Endodermal cell (in vitro differentiated cells): ENCODE data around the gene MICU1. TPM values are rescaled to one million over a fixed set of nuclear protein-coding genes. Genes with fewer than 3 reads are reported as not detected.

Experiments
- DNase-seq: peaks from one replicate; pipeline ENCODE4 v3.0.0-alpha.2; 2017
- H3K27ac ChIP-seq: 2 replicates; pipeline ENCODE4 v1.5.1; 2013; ENCODE audit warnings: mild to moderate bottlenecking, low read depth, low read length, moderate library complexity
- H3K27me3 ChIP-seq: 2 replicates; pipeline ENCODE4 v1.6.1; 2013; ENCODE audit warnings: mild to moderate bottlenecking, low read length, moderate library complexity; ENCODE audit not compliant: insufficient read depth, control insufficient read depth, poor library complexity, severe bottlenecking
- H3K36me3 ChIP-seq: 2 replicates; pipeline ENCODE4 v1.7.0; 2013; ENCODE audit warnings: mild to moderate bottlenecking, low read length, moderate library complexity; ENCODE audit not compliant: control insufficient read depth, insufficient read depth
- H3K4me1 ChIP-seq: one replicate; pipeline ENCODE4 v1.7.0; 2013; ENCODE audit warnings: low read length; ENCODE audit not compliant: control insufficient read depth, insufficient read depth
- H3K4me3 ChIP-seq: 2 replicates; pipeline ENCODE4 v1.5.1; 2013; ENCODE audit warnings: mild to moderate bottlenecking, low read length, moderate library complexity
- H3K9ac ChIP-seq: 2 replicates; pipeline ENCODE4 v1.6.1; 2013; ENCODE audit warnings: mild to moderate bottlenecking, low read length, moderate library complexity; ENCODE audit not compliant: poor library complexity, severe bottlenecking; ENCODE audit errors: extremely low read depth
- H3K9me3 ChIP-seq: 2 replicates; pipeline ENCODE4 v1.6.1; 2013; ENCODE audit warnings: mild to moderate bottlenecking, low read length, moderate library complexity; ENCODE audit not compliant: control insufficient read depth
- H3K27ac Mint-ChIP-seq: 2 replicates; pipeline ENCODE4 v1.8.0; 2020; ENCODE audit warnings: mixed read lengths
- H3K27me3 Mint-ChIP-seq: 2 replicates; pipeline ENCODE4 v1.8.0; 2021; ENCODE audit warnings: mild to moderate bottlenecking, mixed read lengths; ENCODE audit not compliant: insufficient read depth
- H3K36me3 Mint-ChIP-seq: 2 replicates; pipeline ENCODE4 v1.8.0; 2020; ENCODE audit warnings: low read depth, mixed read lengths
- H3K4me1 Mint-ChIP-seq: 2 replicates; pipeline ENCODE4 v1.8.0; 2020; ENCODE audit warnings: mixed read lengths
- H3K4me3 Mint-ChIP-seq: 2 replicates; pipeline ENCODE4 v1.8.0; 2020; ENCODE audit warnings: mild to moderate bottlenecking, moderate library complexity, mixed read lengths
- H3K9me3 Mint-ChIP-seq: 2 replicates; pipeline ENCODE4 v1.8.0; 2020; ENCODE audit warnings: mild to moderate bottlenecking, mixed read lengths
- WGBS, 2 experiments: methylation state at CpG; one replicate each; pipeline versions ENCODE4 v1.1.5 to v1.1.7; 2013; ENCODE audit warnings: missing lambda C conversion rate in 2 of 2, mixed read lengths in 1 of 2; ENCODE audit not compliant: insufficient coverage in 1 of 2, insufficient read length in 1 of 2; 5-methylcytosine and 5-hydroxymethylcytosine counted together
- total RNA-seq, 2 donors: library from RNA; stranded (reverse); fragmentation: NEBNext Ultra II Directional in 1 of 2; extraction: Animal tissue kit (Norgen Biotek cat#: 25700) in 1 of 2; gene quantifications; 2 replicates in 1 of 2; 3 replicates in 1 of 2; pipeline ENCODE4 v1.2.1, GENCODE V29; 2021
- TF ChIP-seq, protein P1 (sequence below): fragments of 200-600 bp; sonication (generic); conservative IDR thresholded peaks from 2 replicates; pipeline ENCODE4 v1.5.0; 2021; ENCODE audit warnings: antibody characterized with exemption, mild to moderate bottlenecking

Gene MICU1
- total RNA-seq, 2 donors from 2014 or later: 41.9 to 54.9 TPM

- Histone ChIP-seq H3K4me3 (no peak overlapping the region), H3K27ac (peak overlapping the region; percentile 97), H3K36me3 (peaks cover 52% of the 10 kb centered on the region), H3K9me3 (no peaks in the 10 kb centered on the region), H3K27me3 (no peaks in the 10 kb centered on the region), H3K4me1 (peaks cover 3% of the 10 kb centered on the region), H3K9ac (no peak overlapping the region)
- Mint-ChIP-seq H3K36me3 (peaks cover 46% of the 10 kb centered on the region), H3K27ac (no peak overlapping the region), H3K27me3 (no peaks in the 10 kb centered on the region), H3K4me3 (no peak overlapping the region), H3K4me1 (peaks cover 6% of the 10 kb centered on the region), H3K9me3 (no peaks in the 10 kb centered on the region)
- 92 to 95% methylated on average over 12 to 18 of the region's 18 CpGs for WGBS, 2 experiments
- TF ChIP-seq, protein P1, sequence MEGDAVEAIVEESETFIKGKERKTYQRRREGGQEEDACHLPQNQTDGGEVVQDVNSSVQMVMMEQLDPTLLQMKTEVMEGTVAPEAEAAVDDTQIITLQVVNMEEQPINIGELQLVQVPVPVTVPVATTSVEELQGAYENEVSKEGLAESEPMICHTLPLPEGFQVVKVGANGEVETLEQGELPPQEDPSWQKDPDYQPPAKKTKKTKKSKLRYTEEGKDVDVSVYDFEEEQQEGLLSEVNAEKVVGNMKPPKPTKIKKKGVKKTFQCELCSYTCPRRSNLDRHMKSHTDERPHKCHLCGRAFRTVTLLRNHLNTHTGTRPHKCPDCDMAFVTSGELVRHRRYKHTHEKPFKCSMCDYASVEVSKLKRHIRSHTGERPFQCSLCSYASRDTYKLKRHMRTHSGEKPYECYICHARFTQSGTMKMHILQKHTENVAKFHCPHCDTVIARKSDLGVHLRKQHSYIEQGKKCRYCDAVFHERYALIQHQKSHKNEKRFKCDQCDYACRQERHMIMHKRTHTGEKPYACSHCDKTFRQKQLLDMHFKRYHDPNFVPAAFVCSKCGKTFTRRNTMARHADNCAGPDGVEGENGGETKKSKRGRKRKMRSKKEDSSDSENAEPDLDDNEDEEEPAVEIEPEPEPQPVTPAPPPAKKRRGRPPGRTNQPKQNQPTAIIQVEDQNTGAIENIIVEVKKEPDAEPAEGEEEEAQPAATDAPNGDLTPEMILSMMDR: no peak
- peak; percentile 35 for DNase-seq
These were observed 289.4 kb downstream of the MICU1 start for GRCh38 chr10:72336259-72337038.

- H3K4me3 Mint-ChIP-seq: no peak overlapping the region
- H3K9me3 Mint-ChIP-seq: no peaks in the 10 kb centered on the region
- Histone ChIP-seq H3K9ac (no peak overlapping the region), H3K4me3 (no peak overlapping the region), H3K9me3 (no peaks in the 10 kb centered on the region), H3K4me1 (peaks cover 3% of the 10 kb centered on the region), H3K27me3 (no peaks in the 10 kb centered on the region), H3K36me3 (peaks cover 48% of the 10 kb centered on the region), H3K27ac (peak overlapping the region; percentile 97)
- peak; percentile 36 for DNase-seq
- WGBS, 2 experiments: 93 to 96% methylated on average over 8 to 20 of the region's 20 CpGs
- TF ChIP-seq, protein P1: no peak
- no peaks in the 10 kb centered on the region for H3K27me3 Mint-ChIP-seq
- peaks cover 40% of the 10 kb centered on the region for H3K36me3 Mint-ChIP-seq
- H3K27ac Mint-ChIP-seq: no peak overlapping the region
- peaks cover 11% of the 10 kb centered on the region for H3K4me1 Mint-ChIP-seq
These were observed 290.3 kb downstream of the MICU1 start for GRCh38 chr10:72335394-72336258.

GRCh38 chr10:72334825-72335393 is 291.0 kb downstream of the MICU1 start:
- Histone ChIP-seq H3K9ac (no peak overlapping the region), H3K27ac (peak overlapping the region; percentile 97), H3K36me3 (peaks cover 43% of the 10 kb centered on the region), H3K9me3 (no peaks in the 10 kb centered on the region), H3K27me3 (no peaks in the 10 kb centered on the region), H3K4me1 (peaks cover 3% of the 10 kb centered on the region), H3K4me3 (no peak overlapping the region)
- WGBS, 2 experiments: 80 to 91% methylated on average over 7 to 16 of the region's 16 CpGs
- H3K9me3 Mint-ChIP-seq: no peaks in the 10 kb centered on the region
- H3K36me3 Mint-ChIP-seq: peaks cover 36% of the 10 kb centered on the region
- TF ChIP-seq, protein P1: no peak
- H3K4me3 Mint-ChIP-seq: no peak overlapping the region
- H3K27me3 Mint-ChIP-seq: no peaks in the 10 kb centered on the region
- no peak overlapping the region for H3K27ac Mint-ChIP-seq
- peak; percentile 65 for DNase-seq
- H3K4me1 Mint-ChIP-seq: peaks cover 11% of the 10 kb centered on the region
